SH-SY5Y (cell line): Measurements from ENCODE around the gene ADAMTSL4.

Experiments
- GATA2 ChIP-seq: IDR thresholded peaks from 2 replicates; pipeline ENCODE4 v1.6.1; 2011; ENCODE audit warnings: mild to moderate bottlenecking, low read depth, low read length
- GATA3 ChIP-seq: IDR thresholded peaks from 2 replicates; pipeline ENCODE4 v1.6.1; 2011; ENCODE audit warnings: low read depth, mild to moderate bottlenecking, low read length, moderate library complexity

The ADAMTSL4 gene

DNA sequence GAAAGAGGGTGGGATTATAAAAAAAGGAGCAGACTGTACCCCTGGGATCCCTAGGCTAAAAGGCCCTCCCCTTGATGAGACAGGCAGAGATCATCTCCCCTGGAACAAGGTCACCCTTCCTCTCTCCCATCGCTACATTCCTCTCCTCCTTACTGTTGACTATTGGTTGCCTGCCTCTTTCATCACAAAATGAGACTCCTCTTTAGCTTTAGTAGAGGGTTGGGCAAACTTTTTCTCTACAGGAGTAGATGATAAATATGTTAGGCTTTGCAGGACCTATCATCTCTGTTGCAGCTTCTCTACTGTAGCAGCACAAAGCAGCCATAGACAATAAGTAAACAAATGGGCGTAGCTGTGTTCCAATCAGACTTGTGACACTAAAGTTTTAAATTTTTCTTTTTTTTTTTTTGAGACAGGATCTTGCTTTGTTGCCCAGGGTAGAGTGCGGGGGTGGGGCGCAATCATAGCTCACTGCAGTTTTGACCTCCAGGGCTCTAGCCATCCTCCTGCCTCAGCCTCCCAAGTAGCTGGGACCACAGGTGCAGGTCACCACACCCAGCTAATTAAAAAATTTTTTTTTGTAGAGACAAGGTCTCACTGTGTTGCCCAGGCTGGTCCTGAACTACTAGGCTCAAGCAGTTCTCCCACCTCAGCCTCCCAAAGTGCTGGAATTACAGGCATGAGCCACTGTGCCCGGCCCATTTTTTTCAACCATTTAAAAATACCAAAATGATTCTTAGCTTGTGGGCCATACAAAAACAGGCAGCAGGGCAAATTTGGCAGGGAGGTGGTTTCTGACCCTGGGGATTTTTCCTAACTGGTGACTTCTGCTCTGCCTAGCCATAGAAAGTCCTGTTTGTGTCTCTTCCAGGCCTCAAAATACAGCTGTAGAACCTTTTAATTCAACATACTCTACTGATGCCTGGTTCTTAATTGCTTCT is 15.1 kb downstream of the ADAMTSL4 start:
- no peak for TF ChIP-seq GATA3
- TF ChIP-seq GATA2 = no peak

DNA sequence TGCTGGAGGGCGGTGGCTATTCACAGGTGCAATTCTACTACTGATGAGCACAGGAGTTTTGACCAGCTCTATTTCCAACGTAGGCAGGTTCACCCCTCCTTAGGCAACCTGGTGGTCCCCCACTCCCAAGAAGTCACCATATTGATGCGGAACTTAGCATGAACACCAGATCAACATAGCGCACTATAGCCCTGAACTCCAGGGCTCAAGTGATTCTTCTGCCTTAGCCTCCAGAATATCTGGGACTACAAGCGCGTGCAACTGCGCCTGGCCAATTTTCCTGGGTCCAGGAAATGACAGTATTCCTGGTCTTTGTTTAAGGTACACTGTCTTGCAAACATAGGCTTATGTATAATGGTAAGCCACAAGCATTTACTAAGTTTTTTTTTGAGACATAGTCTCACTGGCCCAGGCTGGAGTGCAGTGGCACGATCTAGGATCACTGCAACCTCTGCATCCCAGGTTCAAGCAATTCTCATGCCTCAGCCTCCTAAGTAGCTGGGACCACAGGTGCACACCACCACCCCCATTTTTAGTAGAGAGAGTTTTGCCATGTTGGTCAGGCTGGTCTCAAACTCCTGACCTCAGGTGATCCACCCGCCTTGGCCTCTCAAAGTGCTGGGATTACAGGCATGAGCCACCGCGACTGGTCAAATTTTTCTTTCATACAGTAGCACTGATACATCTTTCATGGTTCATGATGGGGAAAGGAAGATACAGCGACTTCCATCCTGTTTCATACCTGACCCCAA is 17.6 kb downstream of the ADAMTSL4 start:
- TF ChIP-seq GATA3 (no peak), GATA2 (no peak)

DNA sequence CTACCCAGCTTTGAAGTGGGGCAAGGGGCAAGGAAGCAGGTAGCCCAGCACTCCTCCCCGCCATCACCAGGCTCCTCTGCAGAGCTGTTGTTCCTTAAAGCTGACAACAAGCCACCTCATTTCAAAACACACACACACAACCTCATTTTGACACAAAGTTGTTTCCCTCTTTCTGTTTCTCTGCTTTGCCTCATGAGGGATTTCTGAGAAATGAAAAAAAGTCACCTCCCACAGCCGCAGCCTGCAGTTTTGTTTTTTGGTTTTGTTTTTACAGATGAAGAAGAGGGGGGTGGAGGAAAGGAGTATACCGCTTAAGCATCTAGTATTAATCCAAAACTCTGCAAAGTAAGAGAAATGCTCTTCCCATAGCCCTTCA is 18.1 kb downstream of the ADAMTSL4 start:
- no peak for TF ChIP-seq GATA3

DNA sequence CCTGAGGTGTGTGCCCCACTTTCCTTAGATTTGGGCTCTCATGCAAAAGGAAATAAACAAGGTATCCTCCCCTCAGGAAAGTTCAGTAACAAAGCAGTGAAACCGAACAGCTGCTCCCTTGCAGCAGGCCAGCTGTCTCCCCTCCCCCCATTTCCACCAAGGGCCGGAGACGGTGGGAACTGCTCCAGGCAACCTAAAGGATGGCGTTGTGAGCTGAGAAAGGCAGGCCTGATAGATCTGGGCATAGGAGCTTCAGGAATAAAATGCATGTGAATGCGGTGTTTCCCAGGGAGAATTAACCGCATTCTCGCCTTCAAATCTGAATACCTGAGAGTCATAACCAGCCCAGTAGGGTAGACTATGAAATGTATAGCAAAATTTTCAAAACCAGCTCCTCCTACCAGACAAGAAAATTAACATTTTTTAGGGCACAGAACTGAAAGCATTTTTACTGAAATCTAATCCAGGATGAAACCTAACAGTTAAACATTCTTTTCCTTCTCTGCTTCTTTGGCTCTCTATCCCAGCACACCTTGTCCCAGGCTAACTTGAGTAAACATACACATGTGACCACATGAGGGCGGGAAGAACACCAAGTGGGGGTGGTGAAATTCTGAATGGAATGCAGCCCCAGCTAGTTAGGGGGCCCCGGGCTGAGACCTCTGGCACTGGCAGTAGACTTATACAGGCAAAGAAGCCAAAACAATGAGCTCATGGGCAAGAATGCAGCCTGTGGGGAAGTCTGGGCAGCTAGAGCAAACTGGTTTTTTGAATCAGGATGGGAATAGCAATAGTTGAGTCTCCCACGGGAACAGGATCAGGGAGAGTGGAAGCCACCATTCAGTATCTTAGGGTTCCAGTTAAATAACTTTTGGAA is 18.7 kb downstream of the ADAMTSL4 start:
- TF ChIP-seq GATA2 = no peak
- no peak for TF ChIP-seq GATA3

DNA sequence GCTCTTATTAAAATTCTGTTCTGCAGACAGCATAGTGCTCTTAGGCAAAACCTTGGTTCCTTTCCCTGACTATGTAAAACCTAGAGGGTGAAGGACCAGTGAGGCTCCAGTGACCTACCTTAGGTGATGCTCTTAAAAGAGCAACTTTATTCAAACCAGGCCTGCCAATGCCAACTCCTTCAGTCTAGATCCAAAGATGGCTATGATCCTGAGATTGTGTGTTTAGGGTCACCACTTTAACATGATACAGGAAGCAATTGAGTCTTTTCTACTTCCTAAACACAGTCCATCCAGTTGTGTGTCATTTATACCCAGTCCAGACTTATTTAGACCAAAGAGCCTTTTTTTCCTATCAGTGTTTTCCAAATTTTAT is 19.4 kb downstream of the ADAMTSL4 start:
- TF ChIP-seq GATA2 = no peak
- no peak for TF ChIP-seq GATA3

DNA sequence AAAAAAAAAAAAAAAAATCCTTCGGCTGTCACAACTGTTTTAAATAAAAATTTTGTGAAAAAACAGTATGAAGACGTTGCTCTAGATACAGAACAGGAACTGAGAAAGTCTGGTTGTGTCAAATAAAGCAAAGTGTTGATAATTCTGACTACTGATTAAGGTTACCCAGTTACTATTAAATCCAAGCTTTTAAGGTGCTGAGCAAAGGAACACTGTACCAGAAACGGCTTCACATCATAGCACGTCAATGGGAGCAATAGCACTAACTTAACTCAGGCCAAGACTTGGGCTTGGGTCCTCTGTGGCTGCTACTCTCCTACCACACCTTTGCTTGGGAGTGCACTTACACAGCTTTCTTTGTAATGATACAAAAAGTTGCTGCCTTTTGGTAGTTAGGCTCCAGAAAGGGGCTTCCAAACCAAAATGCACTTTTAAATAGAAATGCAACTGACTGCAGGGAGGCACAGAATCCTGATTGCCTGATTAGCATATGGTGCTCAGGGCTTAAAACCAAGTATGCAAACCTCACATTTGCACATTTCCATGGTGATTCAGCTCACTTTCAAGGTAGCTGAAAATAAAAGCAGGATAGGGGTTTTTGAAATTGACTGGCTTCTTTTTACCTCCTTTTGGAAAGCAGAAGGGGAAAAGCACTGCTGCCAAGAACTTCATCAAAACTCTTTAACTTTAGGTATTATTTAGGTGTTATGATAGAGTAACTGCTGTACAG is 23.9 kb downstream of the ADAMTSL4 start:
- TF ChIP-seq GATA3 (no peak), GATA2 (no peak)

DNA sequence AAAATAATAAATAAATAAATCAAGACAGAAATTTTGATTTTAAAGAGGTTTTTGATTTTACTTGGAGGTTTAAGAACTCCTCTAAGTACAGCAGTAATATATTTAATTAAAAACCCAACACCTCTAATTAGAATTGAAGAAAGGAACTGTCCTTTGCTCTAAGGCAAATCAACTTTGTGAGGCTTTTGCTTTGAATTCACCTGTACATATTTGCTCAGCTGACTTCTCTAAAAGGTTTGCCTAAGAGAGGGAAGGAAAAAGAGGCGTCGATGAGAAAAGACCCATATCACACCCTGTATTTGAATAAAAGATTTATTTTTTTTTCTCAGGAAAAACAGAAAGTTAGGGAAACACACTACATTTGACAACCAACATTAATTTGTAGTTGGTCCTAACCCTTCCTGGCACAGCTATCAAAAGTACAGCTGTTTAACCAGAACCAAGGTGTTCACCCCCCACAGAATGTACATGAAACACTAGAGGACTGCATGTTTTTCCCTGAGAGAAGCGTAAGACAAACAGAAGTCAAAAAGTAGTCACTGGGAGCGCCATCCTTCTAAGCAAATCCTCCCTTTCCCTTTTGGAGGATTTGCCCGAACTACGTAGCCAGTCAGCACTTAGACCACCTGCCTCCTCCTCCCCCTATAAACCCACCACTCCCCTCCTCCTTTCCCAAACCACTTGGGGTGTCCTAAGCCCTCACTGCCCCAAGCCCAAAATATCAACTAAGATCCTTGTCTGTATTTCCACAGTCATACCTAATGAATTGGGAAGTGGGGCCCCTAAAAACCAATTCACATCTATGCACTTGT is 25.3 kb downstream of the ADAMTSL4 start:
- TF ChIP-seq GATA3 (no peak), GATA2 (no peak)

DNA sequence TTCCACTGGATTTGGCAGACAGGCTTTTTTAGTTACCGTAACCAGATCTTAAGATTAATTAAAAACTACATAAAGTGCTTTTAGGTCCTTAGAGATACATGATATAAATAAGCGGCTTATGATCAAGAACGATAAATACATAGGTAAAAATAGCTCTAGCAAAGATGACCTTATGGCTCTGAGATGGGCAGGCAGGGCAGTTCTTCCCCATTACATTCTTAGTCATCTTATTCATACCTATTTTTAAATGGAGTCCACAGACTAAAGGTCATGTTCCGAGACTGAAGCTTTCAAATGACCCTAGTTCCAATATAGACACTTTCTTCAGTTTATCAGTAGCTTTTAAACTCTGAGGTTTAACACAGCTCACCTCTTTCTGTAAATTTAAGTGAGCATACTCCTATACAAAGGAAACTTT is 25.9 kb downstream of the ADAMTSL4 start:
- TF ChIP-seq GATA2 (no peak), GATA3 (no peak)

DNA sequence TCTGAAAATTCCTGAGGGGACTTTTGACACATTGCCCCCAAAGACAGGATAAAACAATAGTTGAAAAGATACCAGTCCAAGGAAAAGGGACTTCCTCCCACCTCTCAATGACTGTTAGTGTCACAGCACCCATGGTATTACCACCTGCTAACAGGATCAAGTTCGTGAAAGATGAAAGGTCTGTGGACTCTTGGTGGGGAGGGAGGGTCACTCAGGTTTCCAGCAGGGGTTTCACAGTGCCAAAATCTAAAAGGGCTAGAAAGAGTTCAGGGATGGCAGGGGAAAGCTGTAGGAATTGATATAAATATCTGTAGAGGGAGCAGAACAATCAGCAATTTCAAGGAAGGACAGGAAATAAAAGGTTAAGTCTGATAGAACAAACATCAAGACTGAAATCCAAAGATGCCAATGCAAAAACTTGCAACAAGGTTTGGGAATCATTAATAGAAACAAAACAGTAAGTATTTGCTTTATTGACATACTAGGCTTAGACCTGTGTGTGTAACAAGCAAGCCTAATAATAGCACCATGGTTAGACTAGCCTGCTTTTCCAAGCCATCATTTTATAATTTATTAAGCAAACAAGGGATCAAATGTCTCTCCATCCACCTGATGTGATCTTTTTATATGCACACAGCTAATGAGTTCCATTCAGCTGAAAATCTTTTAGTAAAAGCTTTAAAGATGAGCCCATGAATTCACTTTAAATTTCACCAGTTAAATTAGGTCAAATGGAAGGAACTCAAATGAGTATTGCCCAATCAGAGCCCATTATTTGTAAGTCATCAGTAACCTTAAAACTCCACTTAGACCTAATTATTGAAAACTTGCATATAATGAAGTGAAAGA is 26.5 kb downstream of the ADAMTSL4 start:
- TF ChIP-seq GATA3 (no peak), GATA2 (no peak)

DNA sequence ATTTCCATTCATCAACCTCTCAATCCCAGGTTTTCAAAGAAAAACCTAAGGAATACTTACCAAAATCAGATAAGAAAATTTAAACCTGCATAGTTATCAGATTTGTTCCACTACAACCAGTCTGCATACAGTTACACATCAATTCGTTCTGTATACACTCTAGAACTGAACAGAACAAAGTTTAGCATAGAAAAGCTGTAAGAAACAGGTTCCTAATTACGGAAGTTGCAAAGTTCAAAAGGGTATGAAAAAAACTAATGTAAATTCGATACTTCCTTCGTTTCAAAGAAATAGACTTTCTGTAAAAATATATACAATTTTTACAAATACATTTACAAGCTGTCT is 27.1 kb downstream of the ADAMTSL4 start:
- no peak for TF ChIP-seq GATA3
- no peak for TF ChIP-seq GATA2

DNA sequence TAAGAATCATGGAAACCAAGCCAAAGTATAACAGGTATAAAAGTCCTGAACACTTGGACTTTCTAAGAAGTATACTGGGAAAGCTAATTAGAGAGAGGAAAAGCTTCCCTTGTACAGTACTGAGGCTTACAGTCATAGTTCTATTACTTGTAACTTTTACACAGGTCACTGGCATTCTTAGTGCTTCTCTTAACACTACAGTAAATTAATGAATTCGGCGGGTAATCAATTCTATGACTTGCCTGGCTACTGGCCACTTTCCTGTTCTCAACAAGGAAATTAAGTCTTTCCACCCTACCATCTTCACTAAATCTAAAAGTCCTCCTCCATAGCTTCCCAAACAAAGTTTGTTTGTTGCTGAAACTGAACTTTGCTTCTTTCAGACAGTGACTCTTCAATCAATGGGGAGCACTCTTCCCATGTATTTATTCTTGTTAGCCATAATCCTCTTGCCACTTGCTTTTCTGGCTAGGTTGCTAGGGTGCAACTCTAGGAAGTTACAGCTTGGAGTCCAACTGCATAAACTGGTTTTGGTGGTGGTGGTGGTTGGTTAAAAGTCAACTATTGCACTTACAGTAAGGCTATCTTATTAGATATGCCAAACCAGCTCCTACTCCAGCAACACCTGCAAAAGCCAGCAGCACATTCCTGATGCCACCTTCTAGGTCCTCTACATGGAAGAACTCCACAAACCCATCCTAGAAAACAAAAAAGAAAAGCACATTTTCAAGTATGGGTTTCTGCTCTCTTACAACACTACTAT is 27.8 kb downstream of the ADAMTSL4 start:
- TF ChIP-seq GATA2 (no peak), GATA3 (no peak)
